GM21786 (cell line): ENCODE results near the gene MYO1D.

ENCODE experiments used
- ATAC-seq: cut with Tn5 transposase; IDR thresholded peaks from one replicate; pipeline ENCODE4 v1.9.1; 2021; ENCODE audit not compliant: unreplicated experiment

MYO1D gene

GRCh38 chr17:32631341-32632096 lies 245.4 kb downstream of the MYO1D start:
- ATAC-seq = no peak

GRCh38 chr17:32629563-32630190 lies 247.2 kb downstream of the MYO1D start:
- no peak for ATAC-seq

- ATAC-seq = no peak
Measured at GRCh38 chr17:32628271-32629044, 248.5 kb downstream of the MYO1D start.

DNA sequence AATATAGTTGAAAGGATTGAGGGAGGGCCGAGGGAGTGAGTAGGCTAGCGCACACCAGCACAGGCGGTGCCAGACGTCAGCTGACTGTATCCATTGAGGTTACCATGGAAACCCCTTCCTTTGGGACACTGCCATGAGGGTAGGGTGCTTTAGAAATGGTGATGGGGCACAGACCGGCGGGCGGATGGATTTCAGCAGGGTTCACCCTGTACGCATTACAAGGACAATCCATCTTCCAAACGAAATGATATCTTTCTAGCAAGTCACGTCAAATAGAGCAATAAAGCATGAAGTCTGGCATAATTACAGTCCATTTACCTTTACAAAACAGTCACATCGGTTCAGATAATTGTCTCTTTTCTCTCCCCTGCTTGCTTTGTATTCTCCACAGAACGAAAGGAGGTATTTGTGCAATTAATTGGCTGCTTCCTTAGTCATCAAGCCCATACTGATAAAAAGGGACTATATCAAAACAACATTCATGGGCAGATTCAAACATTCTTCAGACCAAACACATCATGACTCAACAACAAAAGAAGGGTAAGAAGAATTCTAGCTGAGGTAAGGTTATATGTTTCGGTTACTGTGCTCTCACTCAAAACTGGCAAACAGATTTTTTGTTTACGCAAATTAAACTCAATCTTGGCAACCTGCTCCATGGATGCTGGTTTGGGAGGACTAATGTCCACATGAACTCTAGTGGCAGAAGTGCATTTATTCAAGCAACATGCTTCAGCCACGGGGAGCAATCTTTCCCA lies 249.5 kb downstream of the MYO1D start:
- ATAC-seq = no peak

GRCh38 chr17:32626379-32626791 lies 250.5 kb downstream of the MYO1D start:
- ATAC-seq = no peak

DNA sequence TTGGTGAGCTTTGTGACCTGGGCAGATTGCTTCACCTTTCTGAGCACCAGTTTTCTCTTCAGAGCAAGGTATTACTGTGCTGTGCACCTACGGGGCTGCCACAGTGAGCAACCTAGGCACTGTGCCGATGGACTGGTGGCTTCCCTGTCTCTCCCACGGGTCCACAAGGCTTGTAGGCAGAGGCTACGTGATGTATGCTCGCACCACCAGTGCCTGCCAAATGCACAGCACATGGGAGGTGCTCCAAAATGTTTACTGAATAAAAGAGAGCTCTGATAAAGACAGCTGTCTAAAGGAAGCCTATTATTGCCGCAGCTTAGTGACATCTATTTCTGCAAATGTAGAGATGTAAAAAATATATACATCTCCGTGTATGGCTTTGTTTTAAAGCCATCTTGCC lies 251.0 kb downstream of the MYO1D start:
- ATAC-seq = no peak

DNA sequence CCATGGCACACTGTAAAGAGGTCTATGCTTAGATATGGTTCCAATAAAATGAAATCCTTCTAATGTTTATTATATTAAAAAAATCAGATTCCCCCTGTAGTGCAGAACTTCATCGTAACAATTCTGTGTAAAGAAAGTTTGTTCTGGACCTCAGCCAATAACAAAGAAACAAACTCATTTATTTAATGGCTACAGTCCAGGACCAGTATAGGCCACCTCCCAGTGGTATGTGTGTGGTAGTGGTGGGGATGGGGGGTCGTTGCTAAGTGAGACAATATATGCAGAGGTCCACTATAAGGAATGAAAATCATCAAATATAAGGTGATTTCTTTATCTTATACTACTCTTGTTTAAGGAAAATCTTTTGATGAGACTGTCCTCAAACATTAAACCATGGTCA lies 253.7 kb downstream of the MYO1D start:
- no peak for ATAC-seq

- no peak for ATAC-seq
Measured at GRCh38 chr17:32622540-32622939, 254.4 kb downstream of the MYO1D start.

DNA sequence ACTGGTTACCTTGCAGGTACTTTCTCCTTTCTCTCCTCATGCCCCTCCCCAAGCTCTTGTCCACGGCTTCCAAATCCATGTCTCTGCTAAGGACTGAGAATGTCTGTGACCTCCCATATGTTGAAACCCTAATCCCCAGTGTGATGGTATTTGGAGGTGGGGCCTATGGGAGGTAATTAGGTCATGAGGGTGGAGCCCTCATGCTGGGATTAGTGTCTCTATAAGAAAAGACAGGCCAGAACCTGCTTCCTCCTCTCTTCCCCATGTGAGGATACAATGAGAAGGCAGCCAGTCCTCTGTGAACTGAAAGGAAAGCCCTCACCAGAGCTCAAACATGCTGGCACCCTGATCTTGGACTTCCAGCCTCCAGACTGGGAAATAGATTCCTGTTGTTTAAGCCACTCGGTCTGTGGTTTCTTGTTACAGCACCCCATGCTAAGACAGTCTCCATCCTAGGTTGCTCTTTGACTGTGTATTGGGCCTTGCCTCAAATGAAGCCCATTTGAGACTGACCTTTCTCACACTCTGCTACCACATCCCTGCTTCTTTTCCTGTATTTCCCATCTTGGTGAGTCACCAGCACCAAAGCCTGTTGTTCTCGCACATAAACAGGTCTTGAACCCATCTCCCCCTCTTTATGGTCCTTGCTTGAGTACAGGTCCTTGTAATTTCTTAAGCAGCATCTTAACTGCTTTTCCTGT lies 255.2 kb downstream of the MYO1D start:
- no peak for ATAC-seq

- no peak for ATAC-seq
Measured at GRCh38 chr17:32615326-32615725, 261.6 kb downstream of the MYO1D start.

DNA sequence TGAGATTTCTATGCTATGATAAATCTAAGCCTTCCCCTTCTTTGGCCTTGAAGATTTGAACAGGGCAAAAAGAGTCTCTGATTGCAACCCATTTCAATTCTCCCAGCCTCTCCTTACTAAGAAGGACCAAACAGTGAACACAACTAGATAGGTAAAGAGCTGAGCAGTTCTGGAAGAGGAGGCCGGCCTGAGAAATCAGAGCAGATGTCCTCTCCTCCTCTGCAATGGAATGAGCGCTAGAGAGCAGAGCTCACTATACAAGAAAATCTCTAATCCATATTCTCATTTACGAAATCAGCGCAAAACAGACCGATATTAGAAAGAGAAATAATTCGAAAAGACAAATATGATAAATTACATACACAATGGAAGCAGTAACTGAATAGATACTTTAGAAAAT lies 266.0 kb downstream of the MYO1D start:
- no peak for ATAC-seq

GRCh38 chr17:32609884-32610650 lies 266.9 kb downstream of the MYO1D start:
- ATAC-seq = no peak

- ATAC-seq = peak; percentile 70
Measured at GRCh38 chr17:32609085-32609484, 267.8 kb downstream of the MYO1D start.

DNA sequence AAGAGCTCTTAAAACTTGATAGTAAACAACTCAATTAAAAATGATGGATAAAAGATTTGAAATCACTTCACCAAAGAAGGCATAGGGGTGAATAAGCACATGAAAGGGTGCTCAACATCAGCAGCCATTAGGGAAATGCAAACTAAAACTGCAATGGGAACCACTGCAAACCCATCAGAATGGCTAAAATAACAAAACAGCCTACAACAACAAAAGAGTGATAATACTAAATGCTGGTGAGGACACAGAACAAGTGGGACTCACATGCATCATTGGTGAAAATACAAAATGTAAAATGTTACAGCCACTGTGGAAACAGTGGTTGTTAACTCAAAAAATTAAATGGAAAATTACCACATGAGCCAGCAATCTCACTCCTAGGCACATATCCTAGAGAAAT lies 268.7 kb downstream of the MYO1D start:
- no peak for ATAC-seq

DNA sequence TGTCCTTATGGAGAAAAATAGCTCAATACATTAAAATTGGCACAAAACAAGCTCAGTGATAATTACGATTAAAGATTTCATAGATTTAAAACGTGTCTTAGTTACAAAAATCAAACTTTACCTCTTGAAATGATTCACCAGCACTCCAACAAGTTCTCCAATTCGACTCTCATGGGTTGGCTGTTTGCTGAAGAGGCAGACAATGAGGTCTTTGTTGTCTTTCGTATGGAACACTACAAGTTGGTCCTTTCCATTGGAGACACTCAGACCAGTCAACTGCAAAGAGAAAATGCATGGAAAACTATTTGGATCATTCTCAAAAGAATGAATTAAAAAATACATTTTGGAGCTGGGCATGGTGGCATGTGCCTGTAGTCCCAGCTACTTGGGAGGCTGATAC lies 272.0 kb downstream of the MYO1D start:
- ATAC-seq = no peak

DNA sequence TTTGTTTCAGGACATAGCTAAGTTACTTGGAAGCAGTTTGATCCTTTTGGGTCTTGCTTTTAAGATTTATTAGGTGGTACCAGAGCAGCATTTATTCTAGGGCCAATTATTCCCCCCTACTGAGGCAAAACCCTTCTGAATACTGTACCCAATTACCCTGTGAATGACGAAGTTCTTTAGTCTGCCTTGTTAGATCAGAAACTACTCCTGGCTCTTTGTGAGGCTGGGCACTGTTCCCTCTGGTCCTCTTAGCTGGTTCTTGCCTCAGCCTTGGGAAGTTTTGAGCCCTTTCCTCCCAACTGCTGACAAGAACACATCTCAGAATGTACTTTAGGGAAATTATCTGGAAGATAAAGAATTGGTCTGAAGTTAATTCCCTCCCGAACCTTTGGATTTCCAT lies 274.5 kb downstream of the MYO1D start:
- ATAC-seq = no peak

- ATAC-seq = no peak
Measured at GRCh38 chr17:32601866-32602265, 275.1 kb downstream of the MYO1D start.

DNA sequence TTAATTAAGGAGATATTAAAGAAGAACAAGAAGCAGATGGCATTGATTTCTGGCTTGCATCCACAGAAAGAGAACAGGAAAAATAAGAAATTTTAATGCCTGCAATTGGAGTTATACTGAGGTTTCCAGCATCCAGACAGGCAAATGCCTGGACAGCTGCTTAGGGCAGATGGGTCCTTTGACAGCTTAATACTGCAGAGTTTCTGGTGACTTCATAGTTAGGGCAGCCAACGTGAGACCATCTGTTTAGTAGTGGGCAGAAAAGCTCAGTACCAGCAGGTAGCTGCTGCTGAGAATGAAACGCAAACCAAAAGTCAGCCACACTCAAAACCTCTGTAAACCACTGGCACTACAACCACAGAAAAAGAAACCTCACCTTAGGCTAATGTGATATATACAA lies 280.3 kb downstream of the MYO1D start:
- ATAC-seq = peak; percentile 61

DNA sequence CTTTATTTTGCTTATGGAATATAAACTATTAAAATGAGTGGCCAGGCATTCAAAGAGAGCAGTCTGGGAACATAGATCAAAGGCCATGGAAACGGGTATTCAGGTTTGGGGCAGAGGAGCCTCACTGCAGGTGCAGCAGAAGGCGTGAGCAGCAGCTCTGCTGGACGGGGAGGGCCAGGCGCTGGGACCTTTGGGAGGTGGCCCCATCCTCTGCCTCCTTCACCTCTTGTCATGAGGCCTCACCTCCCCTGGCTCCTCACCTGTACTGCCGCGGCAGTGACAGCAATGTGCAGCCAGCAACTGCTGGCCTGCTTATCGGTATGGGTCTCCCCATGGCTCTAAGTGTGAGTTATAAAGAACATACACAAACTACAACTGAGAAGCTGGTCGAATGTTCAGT lies 280.7 kb downstream of the MYO1D start:
- ATAC-seq = no peak

GRCh38 chr17:32593003-32593402 lies 283.9 kb downstream of the MYO1D start:
- no peak for ATAC-seq
